Measurements from ENCODE around the gene PTPN2.

DNA sequence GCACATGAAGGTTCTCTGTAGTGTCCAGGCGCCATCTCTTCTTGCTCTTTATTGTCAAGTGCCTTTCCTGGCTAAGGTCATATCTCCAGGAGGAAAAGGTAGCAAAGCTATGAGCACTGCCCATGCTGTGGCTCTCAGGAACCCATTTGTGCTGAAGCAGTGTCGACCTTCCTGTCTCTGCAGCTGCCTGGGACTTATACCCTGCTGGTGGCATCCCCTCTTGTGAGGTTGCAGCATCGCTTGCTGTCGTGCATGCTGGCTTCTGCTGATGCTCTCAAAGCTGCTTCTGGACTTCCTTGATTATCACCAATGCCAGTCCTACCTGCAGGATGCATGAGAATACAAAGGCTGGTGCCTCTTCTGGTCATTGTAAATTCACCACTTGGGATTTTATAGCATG, 22.1 kb upstream of the PTPN2 start:
- TF ChIP-seq POLR2A (IDR thresholded peaks at IDR 0.05), result no peak
- TF ChIP-seq, protein P1, sequence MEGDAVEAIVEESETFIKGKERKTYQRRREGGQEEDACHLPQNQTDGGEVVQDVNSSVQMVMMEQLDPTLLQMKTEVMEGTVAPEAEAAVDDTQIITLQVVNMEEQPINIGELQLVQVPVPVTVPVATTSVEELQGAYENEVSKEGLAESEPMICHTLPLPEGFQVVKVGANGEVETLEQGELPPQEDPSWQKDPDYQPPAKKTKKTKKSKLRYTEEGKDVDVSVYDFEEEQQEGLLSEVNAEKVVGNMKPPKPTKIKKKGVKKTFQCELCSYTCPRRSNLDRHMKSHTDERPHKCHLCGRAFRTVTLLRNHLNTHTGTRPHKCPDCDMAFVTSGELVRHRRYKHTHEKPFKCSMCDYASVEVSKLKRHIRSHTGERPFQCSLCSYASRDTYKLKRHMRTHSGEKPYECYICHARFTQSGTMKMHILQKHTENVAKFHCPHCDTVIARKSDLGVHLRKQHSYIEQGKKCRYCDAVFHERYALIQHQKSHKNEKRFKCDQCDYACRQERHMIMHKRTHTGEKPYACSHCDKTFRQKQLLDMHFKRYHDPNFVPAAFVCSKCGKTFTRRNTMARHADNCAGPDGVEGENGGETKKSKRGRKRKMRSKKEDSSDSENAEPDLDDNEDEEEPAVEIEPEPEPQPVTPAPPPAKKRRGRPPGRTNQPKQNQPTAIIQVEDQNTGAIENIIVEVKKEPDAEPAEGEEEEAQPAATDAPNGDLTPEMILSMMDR (IDR thresholded peaks at IDR 0.05), result no peak

Measured in uterus (tissue), 2 donors.